IPS-18c (cell line): Measurements from ENCODE around the gene PTPDC1.

Experiments
- H3K4me3 ChIP-seq: 2 replicates; pipeline ENCODE4 v1.7.0; 2013; ENCODE audit warnings: low read depth, mild to moderate bottlenecking, low read length, moderate library complexity; ENCODE audit not compliant: insufficient read depth
- H3K9me3 ChIP-seq: one replicate; pipeline ENCODE4 v1.6.1; 2013; ENCODE audit warnings: mild to moderate bottlenecking, low read length, moderate library complexity; ENCODE audit not compliant: control insufficient read depth, insufficient read depth

Gene PTPDC1

DNA sequence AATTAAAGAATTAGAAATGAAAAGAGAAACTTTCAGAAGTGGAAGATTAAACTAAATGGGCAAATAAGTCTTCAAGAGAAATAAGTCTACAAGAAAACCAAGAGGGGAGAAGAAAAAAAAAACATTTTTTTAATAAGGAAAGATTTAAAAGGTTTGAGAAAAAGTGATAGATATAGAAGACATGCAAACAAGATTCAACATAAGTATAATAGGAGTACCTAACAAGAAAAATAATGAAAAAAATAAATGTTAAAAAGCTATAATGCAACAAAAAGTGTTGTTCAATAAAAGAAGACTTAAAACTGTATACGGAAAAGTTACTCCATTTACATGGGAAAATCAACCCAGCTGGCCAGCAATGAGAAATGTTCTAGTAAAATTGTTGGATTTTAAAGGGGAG, 42.6 kb downstream of the PTPDC1 start:
- Histone ChIP-seq H3K4me3 (no peak overlapping the region), H3K9me3 (peaks cover 9% of the 10 kb centered on the region)

DNA sequence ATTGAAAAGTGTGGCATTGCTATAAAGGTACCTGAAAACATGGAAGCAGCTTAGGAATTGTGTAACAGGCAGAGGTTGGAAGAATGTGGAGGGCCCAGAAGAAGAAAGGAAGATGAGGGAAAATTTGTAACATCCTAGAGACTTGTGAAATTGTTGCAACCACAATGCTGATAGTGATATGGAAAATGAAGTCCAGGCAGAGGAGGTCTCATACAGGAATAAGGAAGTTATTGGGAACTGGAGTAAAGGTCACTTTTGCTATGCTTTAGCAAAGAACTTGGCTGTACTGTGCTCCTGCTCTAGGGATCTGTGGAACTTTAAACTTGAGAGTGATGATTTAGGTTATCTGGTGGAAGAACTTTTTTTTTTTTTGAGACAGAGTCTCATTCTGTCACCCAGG, 43.5 kb downstream of the PTPDC1 start:
- no peak overlapping the region for H3K4me3 ChIP-seq
- H3K9me3 ChIP-seq: peaks cover 9% of the 10 kb centered on the region

DNA sequence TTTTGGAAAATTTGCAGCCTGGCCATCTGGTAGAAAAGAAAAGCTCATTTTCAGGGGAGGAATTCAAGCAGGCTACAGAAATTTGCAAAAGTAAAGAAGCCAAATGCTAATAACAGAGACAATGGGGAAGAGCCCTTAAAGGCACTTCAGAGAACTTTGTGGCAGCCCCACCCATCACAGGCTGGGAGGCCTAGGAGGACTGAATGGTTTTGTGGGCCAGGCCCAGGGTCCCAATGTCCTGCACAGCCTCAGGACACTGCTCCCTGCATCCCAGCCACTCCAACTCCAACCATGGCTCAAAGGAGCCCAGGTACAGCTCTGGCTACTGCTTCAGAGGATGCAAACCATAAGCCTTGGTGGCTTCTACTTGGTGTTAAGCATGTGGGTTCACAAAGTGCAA, 44.3 kb downstream of the PTPDC1 start:
- no peak overlapping the region; the same call in 1 of the 2 replicates for H3K4me3 ChIP-seq
- H3K9me3 ChIP-seq: peaks cover 9% of the 10 kb centered on the region

DNA sequence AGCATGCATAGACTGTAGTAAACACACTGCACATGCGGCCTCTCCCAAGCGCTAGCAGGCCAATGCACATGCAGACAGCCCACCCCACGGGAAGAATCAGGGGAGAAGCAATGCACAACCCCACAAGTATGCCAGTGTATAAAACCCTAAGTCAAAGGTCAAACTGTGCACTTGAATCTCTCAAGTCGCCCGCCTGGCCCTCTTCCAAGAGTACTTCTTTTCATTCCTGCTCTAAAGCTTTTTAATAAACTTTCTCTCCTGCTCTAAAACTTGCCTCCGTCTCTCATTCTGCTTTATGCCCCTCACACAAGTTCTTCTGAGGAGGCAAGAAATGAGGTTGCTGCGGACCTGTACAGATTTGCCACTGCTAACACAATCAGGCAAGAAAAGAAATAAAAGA, 50.4 kb downstream of the PTPDC1 start:
- H3K9me3 ChIP-seq: peaks cover 2% of the 10 kb centered on the region
- H3K4me3 ChIP-seq: no peak overlapping the region

DNA sequence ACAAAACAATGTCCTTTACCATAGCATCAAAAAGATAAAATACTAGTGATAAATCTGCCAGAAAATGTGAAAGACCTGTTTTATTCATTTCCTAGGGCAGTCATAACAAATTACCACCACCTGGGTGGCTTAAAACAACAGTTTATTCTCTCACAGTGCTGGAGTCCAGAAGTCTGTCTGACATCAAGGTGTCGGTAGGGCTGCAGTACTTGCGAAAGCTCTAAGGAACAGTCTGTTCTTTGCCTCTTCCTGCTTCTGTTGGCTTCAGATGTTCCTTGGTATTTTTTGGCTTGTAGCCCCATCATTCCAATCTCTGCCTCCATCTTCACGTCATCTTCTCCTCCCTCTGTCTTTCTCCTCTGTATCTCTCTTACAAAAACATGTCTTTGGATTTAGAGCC, 51.0 kb downstream of the PTPDC1 start:
- H3K9me3 ChIP-seq: no peaks in the 10 kb centered on the region
- H3K4me3 ChIP-seq: no peak overlapping the region

DNA sequence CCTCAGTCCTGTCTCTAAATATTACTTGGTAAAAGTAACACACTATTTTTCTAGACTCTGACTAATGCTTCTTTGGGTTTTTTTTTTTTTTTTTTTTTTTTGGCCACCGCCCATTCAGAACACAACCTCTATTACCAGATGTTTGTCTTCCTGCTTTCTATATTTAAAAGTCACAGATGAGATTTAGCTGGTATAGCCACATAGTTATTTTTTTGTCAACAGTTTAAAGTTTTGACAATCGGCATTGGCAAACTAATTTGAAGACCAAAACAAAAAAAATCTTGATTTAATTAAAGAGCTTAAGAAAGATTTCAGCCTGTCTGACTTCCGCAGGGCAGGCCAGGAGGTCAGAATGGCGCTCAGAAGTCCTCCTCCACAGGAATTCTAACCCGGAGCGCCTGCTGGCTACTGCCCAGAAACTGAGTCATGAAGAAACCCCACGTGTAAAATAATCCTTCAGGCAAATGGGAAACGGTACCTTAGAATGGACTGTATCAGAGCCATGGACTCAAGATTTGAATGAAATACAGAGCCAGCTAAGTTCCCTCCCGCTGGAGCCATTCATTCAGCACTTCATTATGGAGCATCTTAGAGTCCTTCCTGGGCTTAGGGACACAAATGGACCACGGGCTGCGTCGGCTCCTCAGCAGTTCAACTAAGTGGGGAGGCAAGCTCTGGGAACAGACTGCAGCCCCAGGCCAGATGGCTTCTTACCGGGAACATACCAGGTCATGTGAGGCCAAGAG, 55.6 kb downstream of the PTPDC1 start:
- Histone ChIP-seq H3K9me3 (no peaks in the 10 kb centered on the region), H3K4me3 (no peak overlapping the region)

DNA sequence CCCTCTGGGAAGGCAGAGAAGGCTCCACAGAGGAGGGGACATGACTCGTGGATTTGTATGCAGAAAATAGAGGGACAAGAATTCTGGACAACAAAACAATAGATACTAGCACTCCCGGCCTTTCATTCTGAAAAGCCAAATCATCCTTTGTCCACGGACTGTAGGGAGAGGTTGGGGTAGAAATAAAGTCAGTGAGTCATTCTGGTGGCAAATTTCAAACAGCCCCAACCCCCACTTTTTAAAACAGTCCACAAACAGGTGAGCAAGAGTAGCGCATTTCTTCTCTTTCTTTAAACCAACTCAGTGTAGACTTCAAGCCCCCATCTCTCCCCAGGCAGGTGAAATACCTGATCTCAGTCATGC, 56.1 kb downstream of the PTPDC1 start:
- Histone ChIP-seq H3K9me3 (no peaks in the 10 kb centered on the region), H3K4me3 (no peak overlapping the region)

DNA sequence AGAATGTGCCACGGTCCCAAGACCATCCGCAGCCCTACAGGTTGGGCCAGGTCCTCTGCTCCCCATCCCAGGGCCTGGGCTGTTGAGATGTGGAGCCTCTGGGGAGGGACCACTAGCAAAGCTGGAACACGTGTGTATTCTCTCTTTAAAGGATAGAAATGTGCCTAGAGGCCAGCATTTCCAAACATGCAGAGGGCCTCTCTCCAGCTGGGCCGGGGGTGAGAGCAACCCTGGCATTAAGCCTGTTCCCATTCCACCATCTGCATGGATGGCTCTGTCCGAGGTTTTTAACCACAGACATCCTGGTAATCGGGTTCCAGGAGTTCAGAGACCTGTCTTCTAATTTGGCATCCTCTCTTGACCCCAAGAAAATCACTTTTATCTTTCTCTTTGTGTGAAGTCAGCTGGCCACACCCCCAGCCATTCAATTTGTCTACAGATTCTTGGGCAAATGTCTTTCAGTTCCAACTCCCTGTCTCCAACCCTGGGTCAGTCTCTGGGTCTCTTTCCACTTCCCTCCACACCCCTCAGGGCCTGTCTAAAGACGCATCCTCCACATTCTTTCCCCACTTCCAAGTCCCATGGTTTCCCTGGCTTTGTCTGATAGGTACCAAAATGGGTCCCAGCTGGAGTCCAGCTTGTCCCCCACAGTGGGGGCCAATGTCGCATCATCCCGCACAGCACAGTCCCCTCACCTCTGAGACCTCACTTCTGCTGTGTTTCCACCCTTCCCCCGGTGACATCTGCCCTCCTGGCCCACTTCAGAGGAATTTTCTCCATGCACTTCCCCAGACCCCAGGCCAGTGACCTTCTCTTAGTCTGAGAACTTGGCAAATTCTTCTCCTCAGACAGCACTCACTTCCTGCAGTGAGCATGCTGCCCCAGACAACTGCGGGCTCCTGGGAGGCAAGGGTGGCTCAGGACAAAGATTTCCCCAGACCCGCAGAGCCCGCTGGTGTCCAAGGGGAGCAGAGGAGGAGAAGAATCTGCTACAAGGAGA, 56.8 kb downstream of the PTPDC1 start:
- H3K4me3 ChIP-seq: no peak overlapping the region
- H3K9me3 ChIP-seq: no peaks in the 10 kb centered on the region

DNA sequence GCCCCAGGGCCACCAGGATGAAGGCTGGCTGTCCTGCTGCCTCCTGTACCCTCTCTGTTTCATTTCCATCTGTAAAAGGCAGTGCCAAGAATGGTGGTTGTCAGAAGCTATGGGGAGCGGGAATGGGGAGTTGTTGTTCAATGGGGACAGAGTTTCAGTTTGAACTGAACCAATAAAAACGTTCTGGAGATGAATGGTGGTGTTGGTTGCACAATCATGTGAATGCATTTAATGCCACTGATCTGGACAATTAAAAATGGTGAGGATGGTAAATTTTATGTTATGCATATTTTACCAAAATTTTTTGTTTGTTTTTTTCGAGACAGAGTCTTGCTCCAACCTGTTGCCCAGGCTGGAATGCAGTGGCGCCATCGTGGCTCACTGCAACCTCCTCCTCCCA, 58.1 kb downstream of the PTPDC1 start:
- Histone ChIP-seq H3K9me3 (no peaks in the 10 kb centered on the region), H3K4me3 (no peak overlapping the region)

DNA sequence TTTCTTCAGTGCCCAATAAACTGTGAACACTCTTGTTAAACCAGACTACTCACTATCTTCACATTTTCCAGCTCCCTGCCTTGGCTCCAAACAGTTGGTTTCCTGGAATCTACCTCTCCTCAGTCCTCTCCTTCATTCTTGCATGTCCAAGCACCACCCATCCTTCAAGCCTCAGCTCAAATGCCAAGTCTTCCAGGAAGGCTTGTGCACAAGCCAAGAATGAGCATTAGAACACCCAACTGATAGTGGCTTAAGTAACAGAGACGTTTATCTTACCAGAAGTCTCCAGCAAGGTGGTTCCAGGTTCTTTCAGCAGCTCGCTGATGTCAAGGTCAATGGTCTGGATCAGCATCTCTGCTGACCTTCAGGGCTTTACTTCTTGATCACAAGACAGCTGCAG, 60.1 kb downstream of the PTPDC1 start:
- peaks cover 2% of the 10 kb centered on the region for H3K9me3 ChIP-seq
- H3K4me3 ChIP-seq: no peak overlapping the region

DNA sequence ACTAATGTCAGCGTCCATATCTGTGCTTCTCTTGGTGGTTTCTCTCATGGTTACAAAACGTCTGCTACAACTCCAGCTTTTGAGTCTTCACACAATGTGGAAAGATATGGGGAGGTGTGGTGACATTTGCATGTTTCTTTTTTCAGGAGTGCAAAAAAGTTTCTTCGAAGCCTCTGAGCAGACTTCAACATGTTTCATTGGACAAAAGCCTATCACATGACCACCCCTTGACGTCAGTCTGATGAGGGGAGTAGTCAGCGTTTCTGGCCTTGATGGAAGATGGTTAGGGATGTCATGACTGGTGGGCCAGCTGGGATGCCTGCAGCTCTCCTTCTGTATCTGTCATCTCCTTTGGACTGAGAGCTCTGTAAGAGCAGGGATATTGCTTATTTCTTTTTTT, 61.4 kb downstream of the PTPDC1 start:
- Histone ChIP-seq H3K4me3 (no peak overlapping the region), H3K9me3 (peaks cover 2% of the 10 kb centered on the region)

DNA sequence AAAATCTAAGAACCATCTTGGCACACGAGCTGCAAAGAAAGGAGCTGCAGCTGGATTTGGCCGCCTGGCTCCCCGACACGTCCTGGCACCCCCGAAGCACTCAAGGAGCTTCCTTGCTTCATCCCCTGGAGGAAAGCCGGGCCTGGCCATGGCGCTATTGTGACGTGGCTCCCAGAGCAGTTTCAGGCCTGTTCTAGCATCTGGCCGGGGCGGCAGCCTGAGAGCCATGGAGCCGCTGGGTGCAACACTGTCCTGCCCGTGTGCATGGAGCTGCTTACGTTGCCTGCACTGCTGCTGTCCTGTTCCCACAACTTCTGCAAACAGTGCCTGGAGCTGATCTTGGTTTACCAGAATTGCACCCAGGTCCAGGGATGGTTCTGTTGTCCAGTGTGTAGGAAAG, 63.5 kb downstream of the PTPDC1 start:
- Histone ChIP-seq H3K9me3 (peaks cover 2% of the 10 kb centered on the region), H3K4me3 (no peak overlapping the region)

DNA sequence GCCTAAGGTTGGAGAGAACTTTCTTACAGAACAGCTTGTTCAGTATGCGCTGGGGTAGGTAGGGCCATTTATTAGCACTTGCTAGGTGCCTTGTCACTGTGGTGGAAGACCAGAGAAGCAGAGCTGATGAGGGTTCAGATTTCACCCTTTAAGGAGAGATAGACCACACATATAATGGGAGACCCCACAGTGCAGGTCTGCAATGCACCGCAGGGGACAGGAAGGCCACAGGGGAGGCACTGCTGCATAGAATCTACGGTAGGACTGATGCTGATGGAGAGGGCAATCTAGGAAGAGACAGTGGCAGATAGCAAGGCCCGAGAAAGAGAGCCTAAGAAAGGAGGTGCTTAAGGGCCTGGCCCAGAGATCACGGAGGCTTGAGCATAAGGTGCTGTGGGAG, 64.2 kb downstream of the PTPDC1 start:
- no peak overlapping the region; the same call in 1 of the 2 replicates for H3K4me3 ChIP-seq

DNA sequence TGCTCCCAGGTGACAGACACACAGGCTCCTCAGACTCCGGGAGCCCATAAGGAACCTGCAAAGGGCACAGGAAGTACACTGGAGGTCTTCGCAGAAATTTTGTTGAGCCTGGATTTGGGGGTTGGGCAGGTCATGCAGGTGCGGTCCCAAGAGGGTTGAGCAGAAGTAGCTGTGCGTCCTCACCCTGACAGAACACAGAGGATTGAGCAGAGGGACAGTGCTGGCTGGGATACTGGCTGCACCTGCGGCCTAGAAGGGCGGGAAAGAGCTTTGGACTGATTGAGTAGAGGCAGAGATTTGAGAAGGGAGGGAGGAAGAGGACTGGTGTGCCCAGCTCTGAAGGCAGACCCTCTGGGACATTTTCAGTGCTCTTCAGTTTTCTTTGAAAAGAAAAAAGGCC, 65.4 kb downstream of the PTPDC1 start:
- H3K4me3 ChIP-seq: no peak overlapping the region
- peaks cover 2% of the 10 kb centered on the region for H3K9me3 ChIP-seq

More for the DNA sequence above, 64.2 kb downstream of the PTPDC1 start:
- peaks cover 2% of the 10 kb centered on the region for H3K9me3 ChIP-seq

DNA sequence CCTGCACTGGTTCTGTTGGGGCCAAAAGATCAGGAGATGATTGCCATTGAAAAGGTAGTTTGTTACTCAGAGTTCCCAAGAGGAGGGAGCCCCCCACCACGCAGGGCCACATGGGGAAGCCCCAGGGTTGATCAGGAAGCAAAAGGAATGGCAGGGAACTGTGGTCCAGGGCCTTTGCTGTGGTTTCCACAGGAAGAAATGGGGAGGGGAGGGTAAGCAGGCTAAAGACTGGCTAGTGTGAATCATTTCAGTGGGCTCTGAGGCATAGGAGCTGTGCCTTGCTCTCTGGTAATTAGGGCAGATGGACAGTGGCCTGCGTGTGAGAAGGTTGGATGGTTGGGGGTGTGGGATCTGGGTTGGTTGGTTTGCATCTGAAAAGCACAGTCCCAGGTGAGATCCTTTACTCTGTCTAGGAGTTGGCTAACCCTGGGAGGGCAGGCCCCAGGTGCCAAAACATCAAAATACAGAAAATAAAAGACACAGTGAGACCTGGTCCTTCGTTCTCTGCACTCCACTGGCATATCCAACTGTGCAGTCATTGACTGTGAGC, 66.1 kb downstream of the PTPDC1 start:
- H3K9me3 ChIP-seq: peaks cover 2% of the 10 kb centered on the region
- H3K4me3 ChIP-seq: no peak overlapping the region

DNA sequence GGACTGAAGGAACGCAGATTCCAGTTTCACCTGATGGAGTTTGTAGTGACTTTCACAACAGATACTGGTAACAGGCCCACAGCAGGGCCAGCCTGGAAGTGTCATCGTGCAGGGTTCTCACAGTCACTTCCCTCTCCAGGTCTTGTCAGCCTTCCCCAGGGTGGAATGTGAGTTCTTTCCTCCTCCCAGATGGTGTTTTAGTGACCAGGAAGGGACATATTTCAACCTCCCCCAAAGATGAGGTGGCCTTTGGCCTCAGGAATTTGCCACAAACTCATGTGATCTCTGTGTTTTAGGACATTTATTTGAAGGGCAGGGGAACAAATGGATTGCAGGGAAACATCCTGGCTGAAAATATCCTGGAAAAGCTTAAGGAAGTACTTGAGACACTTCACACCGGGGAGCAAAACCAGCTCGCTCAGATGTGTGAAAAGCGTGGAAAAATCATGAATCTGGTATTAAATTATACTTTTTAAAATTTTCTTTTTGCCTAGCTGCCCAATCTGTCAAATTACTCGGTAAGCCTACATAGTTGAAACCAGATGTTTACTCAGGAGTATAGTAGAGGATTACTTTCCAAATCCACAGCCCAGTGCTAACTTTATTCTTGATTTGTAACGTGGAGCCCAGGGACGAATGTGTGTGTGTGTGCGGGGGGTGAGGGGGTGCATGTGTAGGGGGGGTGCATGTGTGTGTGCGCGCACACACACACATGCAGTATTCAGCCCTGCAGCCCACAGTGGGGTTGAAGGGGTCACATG, 66.8 kb downstream of the PTPDC1 start:
- H3K4me3 ChIP-seq: no peak overlapping the region
- H3K9me3 ChIP-seq: peaks cover 2% of the 10 kb centered on the region

DNA sequence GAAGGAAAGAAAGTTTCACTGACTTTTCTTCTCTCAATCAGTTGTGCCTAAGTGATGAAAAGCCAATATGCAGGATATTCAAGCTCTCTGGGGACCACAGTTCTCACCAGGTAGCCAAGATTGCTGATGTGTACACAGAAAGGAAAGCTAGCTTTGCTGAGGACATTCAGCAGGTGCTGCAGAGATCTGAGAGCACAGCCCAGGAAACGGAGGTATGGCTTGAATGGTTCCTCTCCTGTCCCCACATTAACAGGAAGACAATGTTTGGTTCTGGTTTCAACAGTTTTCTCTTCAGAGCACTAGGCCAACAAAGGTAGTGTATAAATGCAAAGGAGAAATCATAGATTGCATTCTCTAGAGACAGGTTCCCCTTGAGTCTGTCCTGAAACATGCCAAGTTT, 69.6 kb downstream of the PTPDC1 start:
- Histone ChIP-seq H3K9me3 (no peaks in the 10 kb centered on the region), H3K4me3 (no peak overlapping the region)
